ENCODE data around the gene ERMP1.

DNA sequence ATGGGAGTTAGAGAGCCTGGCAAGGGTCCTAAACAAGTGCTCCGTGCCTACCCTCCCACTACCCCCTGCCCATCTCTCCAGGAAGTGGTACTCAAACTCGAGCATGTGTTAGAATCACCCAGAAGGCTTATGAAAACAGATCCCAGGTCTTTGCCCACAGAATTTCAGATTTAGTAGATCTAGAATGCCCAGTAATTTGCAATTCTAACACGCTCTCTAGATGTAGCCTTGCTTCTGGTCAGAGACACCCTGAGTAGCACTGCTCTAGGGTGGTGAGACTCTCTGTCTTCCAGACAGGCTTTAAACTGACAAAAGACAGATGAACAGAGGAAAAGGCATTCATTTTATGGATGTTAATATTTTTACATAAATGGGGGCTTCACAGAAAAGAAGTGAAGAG lies 20.7 kb upstream of the ERMP1 start:
- TF ChIP-seq CTCF (IDR thresholded peaks at IDR 0.05; ENCODE audit: poor library complexity), result no peak
- no peak for TF ChIP-seq EZH2phosphoT487 (IDR thresholded peaks at IDR 0.05; ENCODE audit: low read depth, severe bottlenecking, unreplicated experiment)

Data from hepatocyte (in vitro differentiated cells).